IMR-90 (cell line): Measurements from ENCODE around the gene PLCL2. TPM values are rescaled to one million over a fixed set of nuclear protein-coding genes. Genes with fewer than 3 reads are reported as not detected.

ENCODE experiments used
- ATAC-seq: fragments of 200-7000 bp; cut with Tn5 transposase; 2 replicates; pipeline ENCODE4 v1.9.1; 2020; ENCODE audit warnings: low read depth, mild to moderate bottlenecking, moderate library complexity
- BruUV-seq: library from RNA; stranded (reverse); fragments of 400-500 nt; replicated peaks from 2 replicates; lab custom pipeline; 2021; lab: Mats Ljungman, UMichigan
- CTCF ChIA-PET: fragments of 300-600 bp; formaldehyde crosslinking; extraction: SDS; loops from one replicate; lab custom pipeline; 2021; ENCODE audit warnings: antibody characterized with exemption; lab: Yijun Ruan, JAX
- POLR2A ChIA-PET: fragments of 300-600 bp; sonication (Branson Sonifier 250); formaldehyde crosslinking; loops from one replicate; lab custom pipeline; 2022; ENCODE audit warnings: antibody characterized with exemption; ENCODE audit not compliant: unreplicated experiment; lab: Charles Lee
- DNase-seq: peaks from one replicate; pipeline ENCODE4 v3.0.0; 2013
- H2AFZ ChIP-seq: replicated peaks from 2 replicates; pipeline ENCODE3; 2013; ENCODE audit warnings: low read length, mild to moderate bottlenecking; ENCODE audit not compliant: poor library complexity
- H2AK5ac ChIP-seq: 2 replicates; pipeline ENCODE4 v1.6.1; 2013; ENCODE audit warnings: low read depth, low read length, inconsistent platforms
- H2AK9ac ChIP-seq: replicated peaks from 2 replicates; pipeline ENCODE3; 2013; ENCODE audit warnings: mild to moderate bottlenecking, low read depth, low read length, moderate library complexity; ENCODE audit not compliant: poor library complexity
- H2BK120ac ChIP-seq: 2 replicates; pipeline ENCODE4 v1.6.1; 2013; ENCODE audit warnings: low read depth, low read length, inconsistent platforms
- H2BK15ac ChIP-seq: 3 replicates; pipeline ENCODE4 v1.6.1; 2013; ENCODE audit warnings: low read depth, low read length, inconsistent platforms
- H2BK20ac ChIP-seq: 2 replicates; pipeline ENCODE4 v1.6.1; 2013; ENCODE audit warnings: low read depth, mild to moderate bottlenecking, inconsistent platforms, low read length, moderate library complexity
- H2BK5ac ChIP-seq: 2 replicates; pipeline ENCODE4 v1.6.1; 2013; ENCODE audit warnings: mild to moderate bottlenecking, low read depth, low read length, inconsistent platforms; ENCODE audit not compliant: poor library complexity, severe bottlenecking
- H3K14ac ChIP-seq: replicated peaks from 2 replicates; pipeline ENCODE4 v1.6.1; 2013; ENCODE audit warnings: low read depth, low read length, inconsistent platforms
- H3K18ac ChIP-seq: 2 replicates; pipeline ENCODE4 v1.6.1; 2013; ENCODE audit warnings: low read depth, low read length, control low read depth
- H3K23ac ChIP-seq: 2 replicates; pipeline ENCODE4 v1.6.1; 2013; ENCODE audit warnings: low read depth, low read length, inconsistent platforms
- H3K27ac ChIP-seq: 2 replicates; pipeline ENCODE4 v1.5.1; 2013; ENCODE audit warnings: mild to moderate bottlenecking, control low read depth, low read length; ENCODE audit not compliant: insufficient read depth
- H3K27me3 ChIP-seq: 2 replicates; pipeline ENCODE4 v1.6.1; 2013; ENCODE audit warnings: low read length; ENCODE audit not compliant: control insufficient read depth, insufficient read depth
- H3K36me3 ChIP-seq: 2 replicates; pipeline ENCODE4 v1.6.1; 2013; ENCODE audit warnings: low read length, mixed read lengths; ENCODE audit not compliant: control insufficient read depth, insufficient read depth
- H3K4ac ChIP-seq: 2 replicates; pipeline ENCODE4 v1.6.1; 2013; ENCODE audit warnings: low read depth, low read length, inconsistent platforms
- H3K4me1 ChIP-seq: 2 replicates; pipeline ENCODE4 v1.6.1; 2013; ENCODE audit warnings: low read length, mixed read lengths; ENCODE audit not compliant: control insufficient read depth, insufficient read depth
- H3K4me2 ChIP-seq: 2 replicates; pipeline ENCODE4 v1.6.1; 2013; ENCODE audit warnings: low read depth, mild to moderate bottlenecking, control low read depth, low read length, moderate library complexity
- H3K4me3 ChIP-seq: 2 replicates; pipeline ENCODE4 v1.5.1; 2013; ENCODE audit warnings: low read depth, mild to moderate bottlenecking, control low read depth, low read length, moderate library complexity; ENCODE audit not compliant: insufficient read depth
- H3K56ac ChIP-seq: 2 replicates; pipeline ENCODE4 v1.6.1; 2013; ENCODE audit warnings: low read length, inconsistent platforms; ENCODE audit not compliant: insufficient read depth; ENCODE audit errors: extremely low read depth
- H3K79me1 ChIP-seq, 2 experiments: 2 replicates each; pipeline ENCODE4 v1.6.1; 2013; ENCODE audit warnings: low read length in 2 of 2, inconsistent platforms in 1 of 2, low read depth in 1 of 2
- H3K9ac ChIP-seq: 2 replicates; pipeline ENCODE4 v1.6.1; 2013; ENCODE audit warnings: low read depth, low read length, control low read depth
- H3K9me1 ChIP-seq: 2 replicates; pipeline ENCODE4 v1.6.1; 2013; ENCODE audit warnings: low read length, inconsistent platforms; ENCODE audit not compliant: insufficient read depth
- H3K9me3 ChIP-seq: 2 replicates; pipeline ENCODE4 v1.6.1; 2013; ENCODE audit warnings: low read length; ENCODE audit not compliant: control insufficient read depth, insufficient read depth
- H4K20me1 ChIP-seq: 2 replicates; pipeline ENCODE4 v1.6.1; 2013; ENCODE audit warnings: low read length, inconsistent platforms; ENCODE audit not compliant: insufficient read depth
- H4K5ac ChIP-seq: 2 replicates; pipeline ENCODE4 v1.6.1; 2013; ENCODE audit warnings: mild to moderate bottlenecking, low read depth, low read length, control low read depth
- H4K8ac ChIP-seq, 2 experiments: 2 replicates each; pipeline ENCODE4 v1.6.1; 2013; ENCODE audit warnings: low read depth in 2 of 2, low read length in 2 of 2, control low read depth in 1 of 2, inconsistent platforms in 1 of 2
- H4K91ac ChIP-seq: 2 replicates; pipeline ENCODE4 v1.6.1; 2013; ENCODE audit warnings: low read depth, low read length, inconsistent platforms; ENCODE audit not compliant: insufficient read depth
- BHLHE40 ChIP-seq: fragments of 150-350 bp; IDR thresholded peaks from 2 replicates; pipeline ENCODE4 v1.6.1; 2016; ENCODE audit warnings: mild to moderate bottlenecking, low read depth, low read length
- CEBPB ChIP-seq: IDR thresholded peaks from 2 replicates; pipeline ENCODE4 v1.6.1; 2012; ENCODE audit warnings: low read depth, low read length, improper control_type of control experiment
- CHD1 ChIP-seq: IDR thresholded peaks from 2 replicates; pipeline ENCODE4 v1.6.1; 2012; ENCODE audit warnings: low read depth, low read length, improper control_type of control experiment
- MAZ ChIP-seq: IDR thresholded peaks from 2 replicates; pipeline ENCODE4 v1.6.1; 2012; ENCODE audit warnings: low read depth, mild to moderate bottlenecking, low read length, improper control_type of control experiment, moderate library complexity, borderline replicate concordance
- NFE2L2 ChIP-seq: fragments of 150-350 bp; IDR thresholded peaks from 2 replicates; pipeline ENCODE4 v1.6.1; 2016; ENCODE audit warnings: low read depth, mild to moderate bottlenecking, low read length
- POLR2A ChIP-seq: IDR thresholded peaks from 2 replicates; pipeline ENCODE4 v1.6.1; 2012; ENCODE audit warnings: mild to moderate bottlenecking, low read depth, low read length
- RCOR1 ChIP-seq: IDR thresholded peaks from 2 replicates; pipeline ENCODE4 v1.6.1; 2012; ENCODE audit warnings: mild to moderate bottlenecking, low read length, improper control_type of control experiment; ENCODE audit not compliant: insufficient replicate concordance
- RFX5 ChIP-seq: IDR thresholded peaks from 2 replicates; pipeline ENCODE4 v1.8.0; 2012; ENCODE audit warnings: low read depth, mild to moderate bottlenecking, low read length, moderate library complexity
- SMC3 ChIP-seq: fragments of 150-350 bp; IDR thresholded peaks from 2 replicates; pipeline ENCODE4 v1.6.1; 2016; ENCODE audit warnings: low read depth, mild to moderate bottlenecking, antibody characterized with exemption, low read length, moderate library complexity
- WGBS, 2 experiments: methylation state at CpG; one replicate each; pipeline versions ENCODE4 v1.1.5 to v1.1.7; 2013; ENCODE audit warnings: missing lambda C conversion rate in 2 of 2; ENCODE audit not compliant: insufficient read length in 1 of 2; ENCODE audit errors: extremely low coverage in 2 of 2; 5-methylcytosine and 5-hydroxymethylcytosine counted together
- dilution Hi-C: fragments of 300-500 bp; cut with HindIII; formaldehyde crosslinking; loops from one replicate; pipeline ENCODE4 v1.14.3; 2018; ENCODE audit warnings: low sequenced_read_pairs; ENCODE audit not compliant: unreplicated experiment
- in situ Hi-C: fragments of 300-500 bp; cut with MboI; formaldehyde crosslinking; loops from 3 replicates; pipeline ENCODE4 v1.14.3; 2019; ENCODE audit warnings: low sequenced_read_pairs, inconsistent platforms, mixed read lengths
- intact Hi-C: fragments of 100-400 bp; cut with micrococcal nuclease; formaldehyde crosslinking; loops from 2 replicates; pipeline ENCODE4 v1.10.0; 2022
- polyA plus RNA-seq, 3 experiments: library from polyadenylated mRNA; depleted of rRNA; stranded (reverse); fragments of >200 nt; gene quantifications; 2 replicates each; pipeline ENCODE4 v1.2.3, GENCODE V29; 2012; ENCODE audit warnings: low replicate concordance in 1 of 3
- total RNA-seq: library from RNA; depleted of rRNA; stranded (reverse); fragments of >200 nt; gene quantifications from 2 replicates; pipeline ENCODE4 v1.2.3, GENCODE V29; 2012

The PLCL2 gene
- total and polyA plus RNA-seq, 2 of the 4 experiments (the other 2 are of a cell fraction), result 0.92 to 3.8 TPM

- Histone ChIP-seq H2BK15ac (no peak overlapping the region), H3K18ac (no peak overlapping the region), H2AK9ac (no peak overlapping the region), H3K14ac (no peak overlapping the region), H3K9me1 (no peaks in the 10 kb centered on the region), H3K4me1 (no peaks in the 10 kb centered on the region), H2BK120ac (no peak overlapping the region), H4K20me1 (no peaks in the 10 kb centered on the region), H4K91ac (no peak overlapping the region), H3K27ac (no peak overlapping the region), H3K9me3 (no peaks in the 10 kb centered on the region), H3K36me3 (no peaks in the 10 kb centered on the region), H3K4ac (no peak overlapping the region), H3K23ac (no peak overlapping the region), H2BK20ac (no peak overlapping the region), H3K4me2 (no peak overlapping the region), H4K8ac (no peak overlapping the region), H3K79me1 (no peaks in the 10 kb centered on the region), H3K4me3 (no peak overlapping the region), H2BK5ac (no peak overlapping the region), H2AK5ac (no peak overlapping the region), H3K27me3 (no peaks in the 10 kb centered on the region), H3K56ac (no peak overlapping the region), H4K5ac (no peak overlapping the region), H3K9ac (no peak overlapping the region), H2AFZ (no peak overlapping the region)
- BruUV-seq, result no TSS peak
- 67% methylated on average over 1 of the region's 4 CpGs; no CpG with 5 or more reads in 1 of the 2 experiments for WGBS, 2 experiments
- CTCF ChIA-PET, result no interaction called here
- POLR2A ChIA-PET, result interaction anchor here (0.5 kb wide), 1 partner anchor 25 kb away, joined by 3 read pairs; no protein-coding TSS in a partner anchor
- in situ Hi-C loops (no loop called here), intact Hi-C loops (no loop called here), dilution Hi-C loops (no loop called here)
- ATAC-seq, result no peak
- no peak for DNase-seq
- TF ChIP-seq SMC3, result no peak
- no peak for TF ChIP-seq RFX5
- no peak for TF ChIP-seq RCOR1
- TF ChIP-seq CEBPB, result no peak
- TF ChIP-seq POLR2A, result no peak
- no peak for TF ChIP-seq BHLHE40
- TF ChIP-seq NFE2L2, result no peak
- TF ChIP-seq CHD1, result no peak
- no peak for TF ChIP-seq MAZ
Observed at GRCh38 chr3:17076940-17077605, 192.3 kb downstream of the PLCL2 start.
